ENCODE measurements around the gene CHMP4B. TPM values are rescaled to one million over a fixed set of nuclear protein-coding genes. Genes with fewer than 3 reads are reported as not detected.

Gene CHMP4B
- total RNA-seq, 2 donors from 2014 or later: 102 to 104 TPM

GRCh38 chr20:33781945-33782344 lies 29.2 kb upstream of the CHMP4B start:
- H3K36me3 Mint-ChIP-seq (ENCODE audit: insufficient read depth in 2 of 2): peaks cover 0 to 12% of the 10 kb centered on the region in 2 donors
- no peak overlapping the region for H3K27ac Mint-ChIP-seq
- no peaks in the 10 kb centered on the region for H3K9me3 Mint-ChIP-seq
- ATAC-seq (replicated peaks in 1 of 2): no peak
- H3K4me3 Mint-ChIP-seq: no peak overlapping the region
- H3K27me3 Mint-ChIP-seq (ENCODE audit: low read depth): no peaks in the 10 kb centered on the region
- H3K4me1 Mint-ChIP-seq (ENCODE audit: low read depth): peaks cover 23% of the 10 kb centered on the region
- DNase-seq: no peak

GRCh38 chr20:33783256-33783655 lies 27.9 kb upstream of the CHMP4B start:
- H3K27me3 Mint-ChIP-seq (ENCODE audit: low read depth): no peaks in the 10 kb centered on the region
- ATAC-seq (replicated peaks in 1 of 2) (no peak), DNase-seq (no peak)
- H3K4me3 Mint-ChIP-seq: no peak overlapping the region
- no peak overlapping the region for H3K27ac Mint-ChIP-seq
- peaks cover 17% of the 10 kb centered on the region for H3K4me1 Mint-ChIP-seq (ENCODE audit: low read depth)
- peaks cover 0 to 9% of the 10 kb centered on the region in 2 donors for H3K36me3 Mint-ChIP-seq (ENCODE audit: insufficient read depth in 2 of 2)
- no peaks in the 10 kb centered on the region for H3K9me3 Mint-ChIP-seq

GRCh38 chr20:33783818-33784217 lies 27.3 kb upstream of the CHMP4B start:
- peaks cover 0 to 8% of the 10 kb centered on the region in 2 donors for H3K36me3 Mint-ChIP-seq (ENCODE audit: insufficient read depth in 2 of 2)
- DNase-seq: no peak
- H3K27me3 Mint-ChIP-seq (ENCODE audit: low read depth): no peaks in the 10 kb centered on the region
- no peak for ATAC-seq (replicated peaks in 1 of 2)
- H3K4me3 Mint-ChIP-seq: no peak overlapping the region
- no peak overlapping the region for H3K27ac Mint-ChIP-seq
- no peaks in the 10 kb centered on the region for H3K9me3 Mint-ChIP-seq
- peaks cover 12% of the 10 kb centered on the region for H3K4me1 Mint-ChIP-seq (ENCODE audit: low read depth)

- Mint-ChIP-seq H3K27ac (no peak overlapping the region), H3K36me3 (ENCODE audit: insufficient read depth in 2 of 2) (peaks cover 0 to 5% of the 10 kb centered on the region in 2 donors)
Measured at GRCh38 chr20:33784225-33784624, 26.9 kb upstream of the CHMP4B start.

GRCh38 chr20:33785503-33785902 lies 25.6 kb upstream of the CHMP4B start:
- H3K36me3 Mint-ChIP-seq (ENCODE audit: insufficient read depth in 2 of 2): peaks cover 0 to 3% of the 10 kb centered on the region in 2 donors
- H3K4me1 Mint-ChIP-seq (ENCODE audit: low read depth): no peaks in the 10 kb centered on the region
- ATAC-seq (replicated peaks in 1 of 2) (no peak), DNase-seq (no peak)
- H3K27me3 Mint-ChIP-seq (ENCODE audit: low read depth): no peaks in the 10 kb centered on the region
- no peak overlapping the region for H3K4me3 Mint-ChIP-seq
- no peaks in the 10 kb centered on the region for H3K9me3 Mint-ChIP-seq
- H3K27ac Mint-ChIP-seq: no peak overlapping the region

More at GRCh38 chr20:33784225-33784624, 26.9 kb upstream of the CHMP4B start:
- Mint-ChIP-seq H3K4me1 (ENCODE audit: low read depth) (peaks cover 7% of the 10 kb centered on the region), H3K4me3 (no peak overlapping the region), H3K27me3 (ENCODE audit: low read depth) (no peaks in the 10 kb centered on the region), H3K9me3 (no peaks in the 10 kb centered on the region)
- ATAC-seq (replicated peaks in 1 of 2) (no peak), DNase-seq (no peak)

- ATAC-seq (replicated peaks in 1 of 2): no peak
- no peak overlapping the region for H3K4me3 Mint-ChIP-seq
- no peaks in the 10 kb centered on the region for H3K4me1 Mint-ChIP-seq (ENCODE audit: low read depth)
- no peaks in the 10 kb centered on the region for H3K36me3 Mint-ChIP-seq (ENCODE audit: insufficient read depth in 2 of 2)
- no peaks in the 10 kb centered on the region for H3K9me3 Mint-ChIP-seq
- H3K27ac Mint-ChIP-seq: no peak overlapping the region
- no peak for DNase-seq
- H3K27me3 Mint-ChIP-seq (ENCODE audit: low read depth): no peaks in the 10 kb centered on the region
Measured at GRCh38 chr20:33787253-33787891, 23.8 kb upstream of the CHMP4B start.

GRCh38 chr20:33788351-33789049 lies 22.6 kb upstream of the CHMP4B start:
- H3K4me1 Mint-ChIP-seq (ENCODE audit: low read depth): no peaks in the 10 kb centered on the region
- ATAC-seq (replicated peaks in 1 of 2): no peak
- DNase-seq: no peak
- no peak overlapping the region for H3K27ac Mint-ChIP-seq
- no peak overlapping the region for H3K4me3 Mint-ChIP-seq
- H3K27me3 Mint-ChIP-seq (ENCODE audit: low read depth): no peaks in the 10 kb centered on the region
- no peaks in the 10 kb centered on the region for H3K9me3 Mint-ChIP-seq
- no peaks in the 10 kb centered on the region for H3K36me3 Mint-ChIP-seq (ENCODE audit: insufficient read depth in 2 of 2)

GRCh38 chr20:33789109-33789857 lies 21.9 kb upstream of the CHMP4B start:
- Mint-ChIP-seq H3K27me3 (ENCODE audit: low read depth) (no peaks in the 10 kb centered on the region), H3K9me3 (no peaks in the 10 kb centered on the region), H3K4me3 (no peak overlapping the region), H3K27ac (no peak overlapping the region), H3K36me3 (ENCODE audit: insufficient read depth in 2 of 2) (no peaks in the 10 kb centered on the region), H3K4me1 (ENCODE audit: low read depth) (no peaks in the 10 kb centered on the region)
- ATAC-seq (replicated peaks in 1 of 2): no peak
- DNase-seq: no peak

GRCh38 chr20:33789858-33790182 lies 21.3 kb upstream of the CHMP4B start:
- Mint-ChIP-seq H3K9me3 (no peaks in the 10 kb centered on the region), H3K36me3 (ENCODE audit: insufficient read depth in 2 of 2) (no peaks in the 10 kb centered on the region), H3K4me3 (no peak overlapping the region), H3K4me1 (ENCODE audit: low read depth) (no peaks in the 10 kb centered on the region), H3K27ac (no peak overlapping the region), H3K27me3 (ENCODE audit: low read depth) (no peaks in the 10 kb centered on the region)
- no peak for DNase-seq
- ATAC-seq (replicated peaks in 1 of 2): no peak

GRCh38 chr20:33790566-33790965 lies 20.6 kb upstream of the CHMP4B start:
- no peaks in the 10 kb centered on the region for H3K27me3 Mint-ChIP-seq (ENCODE audit: low read depth)
- no peak overlapping the region for H3K27ac Mint-ChIP-seq
- H3K4me1 Mint-ChIP-seq (ENCODE audit: low read depth): no peaks in the 10 kb centered on the region
- ATAC-seq (replicated peaks in 1 of 2) (no peak), DNase-seq (no peak)
- no peak overlapping the region for H3K4me3 Mint-ChIP-seq
- H3K9me3 Mint-ChIP-seq: no peaks in the 10 kb centered on the region
- H3K36me3 Mint-ChIP-seq (ENCODE audit: insufficient read depth in 2 of 2): no peaks in the 10 kb centered on the region

GRCh38 chr20:33791021-33791420 lies 20.1 kb upstream of the CHMP4B start:
- no peaks in the 10 kb centered on the region for H3K36me3 Mint-ChIP-seq (ENCODE audit: insufficient read depth in 2 of 2)
- DNase-seq: no peak
- no peaks in the 10 kb centered on the region for H3K9me3 Mint-ChIP-seq
- no peak overlapping the region for H3K4me3 Mint-ChIP-seq
- no peaks in the 10 kb centered on the region for H3K27me3 Mint-ChIP-seq (ENCODE audit: low read depth)
- no peak for ATAC-seq (replicated peaks in 1 of 2)
- H3K27ac Mint-ChIP-seq: no peak overlapping the region
- H3K4me1 Mint-ChIP-seq (ENCODE audit: low read depth): no peaks in the 10 kb centered on the region

- ATAC-seq (replicated peaks in 1 of 2): no peak
- H3K27ac Mint-ChIP-seq: no peak overlapping the region
Measured at GRCh38 chr20:33791540-33791939, 19.6 kb upstream of the CHMP4B start.

GRCh38 chr20:33791959-33792597 lies 19.1 kb upstream of the CHMP4B start:
- Mint-ChIP-seq H3K27me3 (ENCODE audit: low read depth) (no peaks in the 10 kb centered on the region), H3K36me3 (ENCODE audit: insufficient read depth in 2 of 2) (no peaks in the 10 kb centered on the region), H3K9me3 (no peaks in the 10 kb centered on the region), H3K4me1 (ENCODE audit: low read depth) (no peaks in the 10 kb centered on the region), H3K4me3 (no peak overlapping the region), H3K27ac (no peak overlapping the region)
- ATAC-seq (replicated peaks in 1 of 2) (peak; percentile 57 to 67), DNase-seq (peak; percentile 58 to 63)

More at GRCh38 chr20:33791540-33791939, 19.6 kb upstream of the CHMP4B start:
- Mint-ChIP-seq H3K27me3 (ENCODE audit: low read depth) (no peaks in the 10 kb centered on the region), H3K4me1 (ENCODE audit: low read depth) (no peaks in the 10 kb centered on the region), H3K4me3 (no peak overlapping the region), H3K36me3 (ENCODE audit: insufficient read depth in 2 of 2) (no peaks in the 10 kb centered on the region), H3K9me3 (no peaks in the 10 kb centered on the region)
- DNase-seq: no peak
